ENCODE measurements around the gene NDUFS2.

DNA sequence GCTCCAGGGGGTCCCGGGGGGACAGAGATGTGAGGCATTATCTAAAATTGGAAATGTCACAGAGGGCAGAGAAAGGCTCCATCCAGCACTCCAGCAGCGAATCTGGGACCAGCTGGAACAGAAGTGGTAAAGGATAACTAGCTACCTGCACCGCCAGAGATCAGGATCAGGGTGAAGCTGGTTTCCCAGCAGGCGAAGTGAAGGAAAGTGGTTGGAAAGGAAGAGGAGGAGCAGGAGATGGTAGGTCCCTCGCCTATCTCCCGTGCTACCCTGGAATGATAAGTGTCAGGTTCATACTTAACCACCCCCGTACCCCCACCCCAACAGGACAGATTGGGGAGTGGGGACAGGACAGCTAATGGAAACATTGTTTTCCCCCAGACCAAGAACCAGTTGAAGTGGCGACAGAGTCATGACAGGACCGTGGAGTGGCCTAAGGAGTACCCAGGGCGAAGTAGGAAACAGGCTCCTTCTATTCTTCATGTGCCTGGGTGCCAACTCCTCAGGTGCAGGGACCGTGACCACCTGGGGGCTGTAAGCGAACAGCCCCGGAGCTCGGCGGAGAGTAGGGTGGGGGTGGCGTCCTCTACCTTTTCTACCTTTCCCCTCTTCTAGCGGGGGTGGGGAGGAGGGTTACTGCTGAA lies 25.6 kb upstream of the NDUFS2 start:
- no peak for TF ChIP-seq POLR2A (IDR thresholded peaks at IDR 0.05)
- no peak for TF ChIP-seq CTCF (IDR thresholded peaks at IDR 0.05)
